GM20431 (cell line): ENCODE measurements around the gene NDC80.
"Not testable (repeated sequence)": the region's sequence is repeated elsewhere in the genome, so short reads cannot be mapped to it uniquely, and the experiment has no call there.

ENCODE experiments used
- in situ Hi-C: fragments of 300-500 bp; cut with MseI, MboI; formaldehyde crosslinking; loops from one replicate; pipeline ENCODE4 v1.15.0; 2020; ENCODE audit warnings: low sequenced_read_pairs; ENCODE audit not compliant: unreplicated experiment

NDC80 gene

GRCh38 chr18:2660849-2661248 is 89.5 kb downstream of the NDC80 start:
- in situ Hi-C loops = not testable (repeated sequence)

- in situ Hi-C loops = not testable (repeated sequence)
Measured at GRCh38 chr18:2662288-2662687, 90.9 kb downstream of the NDC80 start.

GRCh38 chr18:2662990-2663389 is 91.6 kb downstream of the NDC80 start:
- in situ Hi-C loops = no loop called here
